OCI-M1 (cell line): ENCODE data around the gene ST3GAL4.
A peak's percentile ranks its signal among the peaks of the same experiment; 100 is the strongest.

Experiments
- DNase-seq: peaks from one replicate; lab custom pipeline; 2025; lab: John Stamatoyannopoulos, UW

The ST3GAL4 gene

GRCh38 chr11:126329644-126330211, 25.8 kb upstream of the ST3GAL4 start:
- DNase-seq, result no peak

- DNase-seq, result no peak
Observed at GRCh38 chr11:126331286-126331685, 24.2 kb upstream of the ST3GAL4 start.

GRCh38 chr11:126332221-126332711, 23.2 kb upstream of the ST3GAL4 start:
- no peak for DNase-seq

- no peak for DNase-seq
Observed at GRCh38 chr11:126333142-126333541, 22.3 kb upstream of the ST3GAL4 start.

GRCh38 chr11:126334659-126335462, 20.6 kb upstream of the ST3GAL4 start:
- DNase-seq, result no peak

- no peak for DNase-seq
Observed at GRCh38 chr11:126335463-126335760, 20.1 kb upstream of the ST3GAL4 start.

GRCh38 chr11:126336138-126336541, 19.3 kb upstream of the ST3GAL4 start:
- DNase-seq, result no peak

- DNase-seq, result no peak
Observed at GRCh38 chr11:126336671-126337101, 18.8 kb upstream of the ST3GAL4 start.

- DNase-seq, result no peak
Observed at GRCh38 chr11:126337126-126337473, 18.4 kb upstream of the ST3GAL4 start.

GRCh38 chr11:126337474-126338241, 17.8 kb upstream of the ST3GAL4 start:
- DNase-seq, result peak; percentile 55

GRCh38 chr11:126338346-126339055, 17.0 kb upstream of the ST3GAL4 start:
- DNase-seq, result no peak

- DNase-seq, result no peak
Observed at GRCh38 chr11:126339073-126339862, 16.2 kb upstream of the ST3GAL4 start.

- DNase-seq, result no peak
Observed at GRCh38 chr11:126339863-126340434, 15.5 kb upstream of the ST3GAL4 start.

- DNase-seq, result no peak
Observed at GRCh38 chr11:126340960-126341606, 14.4 kb upstream of the ST3GAL4 start.

GRCh38 chr11:126341760-126342161, 13.7 kb upstream of the ST3GAL4 start:
- DNase-seq, result peak; percentile 83

GRCh38 chr11:126343051-126343450, 12.4 kb upstream of the ST3GAL4 start:
- DNase-seq, result no peak

GRCh38 chr11:126344141-126345080, 11.1 kb upstream of the ST3GAL4 start:
- no peak for DNase-seq

GRCh38 chr11:126345283-126345682, 10.2 kb upstream of the ST3GAL4 start:
- no peak for DNase-seq

GRCh38 chr11:126345759-126346585, 9.5 kb upstream of the ST3GAL4 start:
- peak; percentile 100 for DNase-seq
